ENCODE data around the gene IL1F10. TPM values are rescaled to one million over a fixed set of nuclear protein-coding genes. Genes with fewer than 3 reads are reported as not detected.
A peak's percentile ranks its signal among the peaks of the same experiment; 100 is the strongest.

IL1F10 gene
- total and polyA plus RNA-seq, 10 of the 15 experiments (the other 5 are each of a cell fraction or from before 2014, with no cell fraction given), result not detected

DNA sequence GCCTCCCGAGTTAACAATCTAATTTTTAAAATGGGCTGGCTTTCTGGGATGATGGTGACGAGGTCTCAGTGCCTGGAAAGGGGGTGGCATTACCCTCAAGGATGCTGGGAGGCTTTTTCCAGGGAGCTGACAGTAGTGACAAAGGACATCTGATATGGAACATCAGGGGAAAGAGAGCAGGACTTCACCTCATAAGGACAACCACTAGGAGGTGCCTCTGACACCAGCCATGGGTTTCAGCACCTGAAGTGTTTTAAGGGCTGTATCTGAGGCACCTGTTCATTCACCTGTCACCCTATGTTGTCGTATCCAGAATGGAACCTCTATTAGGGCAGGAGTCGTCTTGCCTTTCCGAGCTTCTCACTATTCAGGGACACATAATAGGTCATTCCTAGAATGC lies 25.9 kb upstream of the IL1F10 start:
- no TSS peak for BruUV-seq (replicated peaks)
- ChIA-PET CTCF (no interaction called here), RAD21 (ENCODE audit: unreplicated experiment) (no interaction called here), POLR2A (no interaction called here), SMC1A (ENCODE audit: uncharacterized antibody, unreplicated experiment) (no interaction called here)
- H3K36me3 ChIP-seq (ENCODE audit: control insufficient read depth in 2 of 2, insufficient read depth in 2 of 2, low read length in 1 of 2), result no peaks in the 10 kb centered on the region
- FAIRE-seq, result no peak
- H3K4me2 ChIP-seq (ENCODE audit: control insufficient read depth, insufficient read depth), result no peak overlapping the region
- H3K9me3 ChIP-seq (replicated peaks; ENCODE audit: control insufficient read depth, insufficient read depth, low read length), result no peaks in the 10 kb centered on the region
- H3K27ac ChIP-seq (ENCODE audit: control insufficient read depth, insufficient read depth), result no peak overlapping the region
- 5% methylated on average over 5 of the region's 5 CpGs for WGBS (ENCODE audit: insufficient coverage, insufficient replicate concordance, low lambda C conversion rate, missing lambda C conversion rate)
- no peak overlapping the region for H3K9ac ChIP-seq (ENCODE audit: control insufficient read depth, insufficient read depth, low read length)
- H4K20me1 ChIP-seq (ENCODE audit: control insufficient read depth, insufficient read depth), result no peaks in the 10 kb centered on the region
- no peak overlapping the region for H2AFZ ChIP-seq (ENCODE audit: control insufficient read depth, low read depth, low read length)
- in situ Hi-C loops (cut with MboI) (no loop called here), intact Hi-C loops (cut with micrococcal nuclease; ENCODE audit: unreplicated experiment) (no loop called here)
- peaks cover 0 to 1% of the 10 kb centered on the region in 2 experiments; a peak in 1 of 4 replicates for H3K27me3 ChIP-seq (replicated peaks in 1 of 2; ENCODE audit: control insufficient read depth in 2 of 2, insufficient read depth in 2 of 2, low read length in 1 of 2)
- no peak overlapping the region for H3K4me3 ChIP-seq
- TF ChIP-seq, protein P1, sequence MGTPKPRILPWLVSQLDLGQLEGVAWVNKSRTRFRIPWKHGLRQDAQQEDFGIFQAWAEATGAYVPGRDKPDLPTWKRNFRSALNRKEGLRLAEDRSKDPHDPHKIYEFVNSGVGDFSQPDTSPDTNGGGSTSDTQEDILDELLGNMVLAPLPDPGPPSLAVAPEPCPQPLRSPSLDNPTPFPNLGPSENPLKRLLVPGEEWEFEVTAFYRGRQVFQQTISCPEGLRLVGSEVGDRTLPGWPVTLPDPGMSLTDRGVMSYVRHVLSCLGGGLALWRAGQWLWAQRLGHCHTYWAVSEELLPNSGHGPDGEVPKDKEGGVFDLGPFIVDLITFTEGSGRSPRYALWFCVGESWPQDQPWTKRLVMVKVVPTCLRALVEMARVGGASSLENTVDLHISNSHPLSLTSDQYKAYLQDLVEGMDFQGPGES (IDR thresholded peaks at IDR 0.05), result no peak
- TF ChIP-seq, protein P2, sequence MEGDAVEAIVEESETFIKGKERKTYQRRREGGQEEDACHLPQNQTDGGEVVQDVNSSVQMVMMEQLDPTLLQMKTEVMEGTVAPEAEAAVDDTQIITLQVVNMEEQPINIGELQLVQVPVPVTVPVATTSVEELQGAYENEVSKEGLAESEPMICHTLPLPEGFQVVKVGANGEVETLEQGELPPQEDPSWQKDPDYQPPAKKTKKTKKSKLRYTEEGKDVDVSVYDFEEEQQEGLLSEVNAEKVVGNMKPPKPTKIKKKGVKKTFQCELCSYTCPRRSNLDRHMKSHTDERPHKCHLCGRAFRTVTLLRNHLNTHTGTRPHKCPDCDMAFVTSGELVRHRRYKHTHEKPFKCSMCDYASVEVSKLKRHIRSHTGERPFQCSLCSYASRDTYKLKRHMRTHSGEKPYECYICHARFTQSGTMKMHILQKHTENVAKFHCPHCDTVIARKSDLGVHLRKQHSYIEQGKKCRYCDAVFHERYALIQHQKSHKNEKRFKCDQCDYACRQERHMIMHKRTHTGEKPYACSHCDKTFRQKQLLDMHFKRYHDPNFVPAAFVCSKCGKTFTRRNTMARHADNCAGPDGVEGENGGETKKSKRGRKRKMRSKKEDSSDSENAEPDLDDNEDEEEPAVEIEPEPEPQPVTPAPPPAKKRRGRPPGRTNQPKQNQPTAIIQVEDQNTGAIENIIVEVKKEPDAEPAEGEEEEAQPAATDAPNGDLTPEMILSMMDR (IDR thresholded peaks at IDR 0.05 in 2 of 3, conservative IDR thresholded peaks at IDR 0.05 in 1 of 3; ENCODE audit: control insufficient read depth in 2 of 3, extremely low read depth in 1 of 3, insufficient read depth in 1 of 3, low read depth in 3 of 3, low read length in 3 of 3), result peak in 1 of 3 experiments; percentile 18; a peak in 1 of 6 replicates
- TF ChIP-seq, protein P3, sequence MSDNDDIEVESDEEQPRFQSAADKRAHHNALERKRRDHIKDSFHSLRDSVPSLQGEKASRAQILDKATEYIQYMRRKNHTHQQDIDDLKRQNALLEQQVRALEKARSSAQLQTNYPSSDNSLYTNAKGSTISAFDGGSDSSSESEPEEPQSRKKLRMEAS (IDR thresholded peaks at IDR 0.05; ENCODE audit: low read depth, low read length), result no peak
- H3K4me1 ChIP-seq (ENCODE audit: control insufficient read depth, insufficient read depth, low read length), result no peaks in the 10 kb centered on the region
- ATAC-seq, result no peak
- no peaks in the 10 kb centered on the region for H3K79me2 ChIP-seq (ENCODE audit: control insufficient read depth, insufficient read depth, low read length)
- no peak for DNase-seq (ENCODE audit: low read depth, low spot score)

DNA sequence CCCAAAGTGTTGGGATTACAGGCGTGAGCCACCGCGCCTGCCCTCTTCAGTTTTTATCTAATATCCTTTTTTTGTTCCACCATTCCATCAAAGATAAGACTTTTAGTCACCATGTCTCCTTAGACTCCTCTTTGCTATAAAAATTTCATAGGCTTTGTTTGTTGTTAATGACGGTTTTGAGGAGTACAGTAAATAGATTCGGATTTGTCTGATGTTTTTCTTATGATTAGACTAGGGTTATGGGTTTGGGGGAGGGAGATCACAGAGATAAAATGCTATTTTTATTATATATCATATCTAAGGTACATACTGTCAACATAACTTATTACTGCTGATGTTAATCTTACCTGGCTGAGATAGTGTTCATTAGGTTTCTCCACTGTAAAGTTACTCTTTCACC lies 21.3 kb upstream of the IL1F10 start:
- CTCF ChIA-PET, result no interaction called here
- BruUV-seq (replicated peaks), result no TSS peak
- TF ChIP-seq POU2F2 (IDR thresholded peaks at IDR 0.05; ENCODE audit: borderline replicate concordance, low read depth, low read length), result no peak
- TF ChIP-seq, protein P1 (IDR thresholded peaks at IDR 0.05), result no peak
- TF ChIP-seq, protein P4, sequence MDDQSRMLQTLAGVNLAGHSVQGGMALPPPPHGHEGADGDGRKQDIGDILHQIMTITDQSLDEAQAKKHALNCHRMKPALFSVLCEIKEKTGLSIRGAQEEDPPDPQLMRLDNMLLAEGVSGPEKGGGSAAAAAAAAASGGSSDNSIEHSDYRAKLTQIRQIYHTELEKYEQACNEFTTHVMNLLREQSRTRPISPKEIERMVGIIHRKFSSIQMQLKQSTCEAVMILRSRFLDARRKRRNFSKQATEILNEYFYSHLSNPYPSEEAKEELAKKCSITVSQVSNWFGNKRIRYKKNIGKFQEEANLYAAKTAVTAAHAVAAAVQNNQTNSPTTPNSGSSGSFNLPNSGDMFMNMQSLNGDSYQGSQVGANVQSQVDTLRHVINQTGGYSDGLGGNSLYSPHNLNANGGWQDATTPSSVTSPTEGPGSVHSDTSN (IDR thresholded peaks at IDR 0.05; ENCODE audit: insufficient replicate concordance, low read depth, low read length), result no peak
- TF ChIP-seq, protein P5, sequence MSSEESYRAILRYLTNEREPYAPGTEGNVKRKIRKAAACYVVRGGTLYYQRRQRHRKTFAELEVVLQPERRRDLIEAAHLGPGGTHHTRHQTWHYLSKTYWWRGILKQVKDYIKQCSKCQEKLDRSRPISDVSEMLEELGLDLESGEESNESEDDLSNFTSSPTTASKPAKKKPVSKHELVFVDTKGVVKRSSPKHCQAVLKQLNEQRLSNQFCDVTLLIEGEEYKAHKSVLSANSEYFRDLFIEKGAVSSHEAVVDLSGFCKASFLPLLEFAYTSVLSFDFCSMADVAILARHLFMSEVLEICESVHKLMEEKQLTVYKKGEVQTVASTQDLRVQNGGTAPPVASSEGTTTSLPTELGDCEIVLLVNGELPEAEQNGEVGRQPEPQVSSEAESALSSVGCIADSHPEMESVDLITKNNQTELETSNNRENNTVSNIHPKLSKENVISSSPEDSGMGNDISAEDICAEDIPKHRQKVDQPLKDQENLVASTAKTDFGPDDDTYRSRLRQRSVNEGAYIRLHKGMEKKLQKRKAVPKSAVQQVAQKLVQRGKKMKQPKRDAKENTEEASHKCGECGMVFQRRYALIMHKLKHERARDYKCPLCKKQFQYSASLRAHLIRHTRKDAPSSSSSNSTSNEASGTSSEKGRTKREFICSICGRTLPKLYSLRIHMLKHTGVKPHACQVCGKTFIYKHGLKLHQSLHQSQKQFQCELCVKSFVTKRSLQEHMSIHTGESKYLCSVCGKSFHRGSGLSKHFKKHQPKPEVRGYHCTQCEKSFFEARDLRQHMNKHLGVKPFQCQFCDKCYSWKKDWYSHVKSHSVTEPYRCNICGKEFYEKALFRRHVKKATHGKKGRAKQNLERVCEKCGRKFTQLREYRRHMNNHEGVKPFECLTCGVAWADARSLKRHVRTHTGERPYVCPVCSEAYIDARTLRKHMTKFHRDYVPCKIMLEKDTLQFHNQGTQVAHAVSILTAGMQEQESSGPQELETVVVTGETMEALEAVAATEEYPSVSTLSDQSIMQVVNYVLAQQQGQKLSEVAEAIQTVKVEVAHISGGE (CRISPR knock-in tag; IDR thresholded peaks at IDR 0.05), result no peak

More for the DNA sequence above, 21.3 kb upstream of the IL1F10 start:
- Histone ChIP-seq H3K27me3 (replicated peaks in 1 of 2; ENCODE audit: control insufficient read depth in 2 of 2, insufficient read depth in 2 of 2, low read length in 1 of 2) (0 out of 4 replicates have a peak, but pooled peaks cover 0 to 1% of the 10 kb centered on the region in 2 experiments), H3K36me3 (ENCODE audit: control insufficient read depth in 2 of 2, insufficient read depth in 2 of 2, low read length in 1 of 2) (no peaks in the 10 kb centered on the region), H3K79me2 (ENCODE audit: control insufficient read depth, insufficient read depth, low read length) (no peaks in the 10 kb centered on the region), H3K4me1 (ENCODE audit: control insufficient read depth, insufficient read depth, low read length) (no peaks in the 10 kb centered on the region), H3K4me2 (ENCODE audit: control insufficient read depth, insufficient read depth) (no peak overlapping the region), H2AFZ (ENCODE audit: control insufficient read depth, low read depth, low read length) (no peak overlapping the region), H3K27ac (ENCODE audit: control insufficient read depth, insufficient read depth) (no peak overlapping the region), H3K9ac (ENCODE audit: control insufficient read depth, insufficient read depth, low read length) (no peak overlapping the region), H3K4me3 (no peak overlapping the region), H3K9me3 (replicated peaks; ENCODE audit: control insufficient read depth, insufficient read depth, low read length) (no peaks in the 10 kb centered on the region), H4K20me1 (ENCODE audit: control insufficient read depth, insufficient read depth) (no peaks in the 10 kb centered on the region)
- ChIA-PET RAD21 (ENCODE audit: unreplicated experiment) (no interaction called here), SMC1A (ENCODE audit: uncharacterized antibody, unreplicated experiment) (interaction anchor here (1.0 kb wide), 1 partner anchor 12 kb away, joined by 4 read pairs; the partner anchor contains the start of gene IL36RN), POLR2A (no interaction called here)
- DNase-seq (ENCODE audit: low read depth, low spot score), result no peak
- FAIRE-seq, result no peak
- ATAC-seq, result no peak
- intact Hi-C loops (cut with micrococcal nuclease; ENCODE audit: unreplicated experiment) (no loop called here), in situ Hi-C loops (cut with MboI) (no loop called here)
- 68% methylated on average over 5 of the region's 5 CpGs for WGBS (ENCODE audit: insufficient coverage, insufficient replicate concordance, low lambda C conversion rate, missing lambda C conversion rate)
